GM18951 (cell line): ENCODE results near the gene EPRS1.
"Not testable (repeated sequence)": the region's sequence is repeated elsewhere in the genome, so short reads cannot be mapped to it uniquely, and the experiment has no call there.

Source experiments
- POLR2A ChIP-seq: IDR thresholded peaks from 4 replicates; pipeline ENCODE4 v1.6.1; 2011; ENCODE audit warnings: mild to moderate bottlenecking; ENCODE audit not compliant: insufficient read length, insufficient read depth; ENCODE audit errors: extremely low read depth
- in situ Hi-C: fragments of 300-500 bp; cut with MboI; formaldehyde crosslinking; loops from one replicate; pipeline ENCODE4 v1.12.0; 2022; ENCODE audit warnings: low sequenced_read_pairs, mixed read lengths, inconsistent platforms; ENCODE audit not compliant: unreplicated experiment

EPRS1 gene

GRCh38 chr1:220046052-220046930 lies at the start of gene EPRS1:
TSS of gene EPRS1 (minus strand) at chr1:220046505. CDS start at chr1:220046388, 117 bp downstream.
- TF ChIP-seq POLR2A: peak; percentile 92
- in situ Hi-C loops: no loop called here

GRCh38 chr1:220094016-220094911 lies 48.0 kb upstream of the EPRS1 start, which contains the start of gene IARS2:
TSS of gene IARS2 (plus strand) at chr1:220094132. CDS start at chr1:220094217, 85 bp downstream.
- in situ Hi-C loops: no loop called here
- peak; percentile 81 for TF ChIP-seq POLR2A

GRCh38 chr1:220093361-220094015 lies 47.2 kb upstream of the EPRS1 start:
- TF ChIP-seq POLR2A: no peak
- in situ Hi-C loops: no loop called here

GRCh38 chr1:220092694-220093093 lies 46.4 kb upstream of the EPRS1 start:
- in situ Hi-C loops: no loop called here
- TF ChIP-seq POLR2A: no peak

- in situ Hi-C loops: no loop called here
- peak; percentile 87 for TF ChIP-seq POLR2A
Observed at GRCh38 chr1:220089650-220090556, 43.6 kb upstream of the EPRS1 start, which contains the start of gene BPNT1. TSS of gene BPNT1 (minus strand) at chr1:220089788. CDS start at chr1:220079846, 9,942 bp downstream.

- in situ Hi-C loops: not testable (repeated sequence)
Observed at GRCh38 chr1:220086261-220086686, 40.0 kb upstream of the EPRS1 start.

- in situ Hi-C loops: no loop called here
- no peak for TF ChIP-seq POLR2A
Observed at GRCh38 chr1:220084460-220084859, 38.2 kb upstream of the EPRS1 start.

GRCh38 chr1:220077887-220078286 lies 31.6 kb upstream of the EPRS1 start:
- in situ Hi-C loops: no loop called here
- TF ChIP-seq POLR2A: no peak

- no peak for TF ChIP-seq POLR2A
- in situ Hi-C loops: no loop called here
Observed at GRCh38 chr1:220076861-220077762, 30.8 kb upstream of the EPRS1 start.

GRCh38 chr1:220067269-220068204 lies 21.2 kb upstream of the EPRS1 start:
- TF ChIP-seq POLR2A: no peak
- in situ Hi-C loops: no loop called here
